GM06990 (cell line): Measurements from ENCODE around the gene VAV2.

Experiments
- DNase-seq: peaks from one replicate; pipeline ENCODE4 v3.0.0-alpha.2; 2011; ENCODE audit not compliant: insufficient read length; ENCODE audit errors: extremely low read depth
- H3K27me3 ChIP-seq: replicated peaks from 2 replicates; pipeline ENCODE4 v1.6.0; 2011; ENCODE audit warnings: low read length; ENCODE audit not compliant: control insufficient read depth, insufficient read depth
- H3K36me3 ChIP-seq: 2 replicates; pipeline ENCODE4 v1.5.1; 2011; ENCODE audit warnings: low read length; ENCODE audit not compliant: control insufficient read depth, insufficient read depth
- H3K4me3 ChIP-seq: replicated peaks from 2 replicates; pipeline ENCODE4 v1.5.1; 2011; ENCODE audit warnings: low read depth, mild to moderate bottlenecking, control low read depth, low read length
- TF ChIP-seq, protein P1 (sequence below): IDR thresholded peaks from 2 replicates; pipeline ENCODE4 v1.5.1; 2011; ENCODE audit warnings: low read length, control low read depth, mild to moderate bottlenecking, inconsistent platforms; ENCODE audit not compliant: insufficient read depth, poor library complexity, severe bottlenecking

The VAV2 gene

DNA sequence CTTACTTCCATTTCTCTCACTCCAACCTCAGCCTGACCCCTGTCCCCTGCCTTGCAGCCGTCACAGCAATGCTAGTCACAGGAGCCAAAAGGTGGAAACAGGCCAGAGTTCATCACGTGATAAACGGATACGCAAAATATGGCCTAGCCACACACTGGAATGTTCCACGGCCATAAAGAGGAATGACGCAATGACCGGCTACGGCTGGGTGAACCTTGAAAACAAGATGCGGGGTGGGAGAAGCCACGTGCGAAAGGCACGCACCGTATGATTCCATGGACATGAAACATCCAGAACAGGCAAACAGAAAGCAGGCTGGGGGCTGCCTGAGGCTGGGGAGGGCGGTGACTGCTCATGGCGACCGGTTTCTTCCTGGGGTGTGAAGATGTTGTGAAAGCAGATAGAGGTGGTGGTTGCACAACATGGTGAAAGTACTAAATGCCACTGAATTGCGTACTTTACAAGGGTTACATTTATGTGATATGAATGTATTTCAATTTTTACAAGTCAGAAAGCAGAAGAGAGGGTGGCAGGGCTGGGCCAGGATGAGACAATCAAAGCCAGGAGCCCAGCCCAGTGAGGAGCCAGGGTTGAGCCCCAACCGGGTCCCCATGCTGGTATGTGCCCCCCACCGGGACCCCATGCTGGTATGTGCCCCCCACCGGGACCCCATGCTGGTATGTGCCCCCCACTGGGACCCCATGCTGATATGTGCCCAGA lies 136.2 kb downstream of the VAV2 start:
- TF ChIP-seq, protein P1, sequence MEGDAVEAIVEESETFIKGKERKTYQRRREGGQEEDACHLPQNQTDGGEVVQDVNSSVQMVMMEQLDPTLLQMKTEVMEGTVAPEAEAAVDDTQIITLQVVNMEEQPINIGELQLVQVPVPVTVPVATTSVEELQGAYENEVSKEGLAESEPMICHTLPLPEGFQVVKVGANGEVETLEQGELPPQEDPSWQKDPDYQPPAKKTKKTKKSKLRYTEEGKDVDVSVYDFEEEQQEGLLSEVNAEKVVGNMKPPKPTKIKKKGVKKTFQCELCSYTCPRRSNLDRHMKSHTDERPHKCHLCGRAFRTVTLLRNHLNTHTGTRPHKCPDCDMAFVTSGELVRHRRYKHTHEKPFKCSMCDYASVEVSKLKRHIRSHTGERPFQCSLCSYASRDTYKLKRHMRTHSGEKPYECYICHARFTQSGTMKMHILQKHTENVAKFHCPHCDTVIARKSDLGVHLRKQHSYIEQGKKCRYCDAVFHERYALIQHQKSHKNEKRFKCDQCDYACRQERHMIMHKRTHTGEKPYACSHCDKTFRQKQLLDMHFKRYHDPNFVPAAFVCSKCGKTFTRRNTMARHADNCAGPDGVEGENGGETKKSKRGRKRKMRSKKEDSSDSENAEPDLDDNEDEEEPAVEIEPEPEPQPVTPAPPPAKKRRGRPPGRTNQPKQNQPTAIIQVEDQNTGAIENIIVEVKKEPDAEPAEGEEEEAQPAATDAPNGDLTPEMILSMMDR, result no peak
- no peaks in the 10 kb centered on the region for H3K27me3 ChIP-seq
- H3K36me3 ChIP-seq, result peaks cover 17% of the 10 kb centered on the region
- H3K4me3 ChIP-seq, result no peak overlapping the region
- DNase-seq, result no peak

DNA sequence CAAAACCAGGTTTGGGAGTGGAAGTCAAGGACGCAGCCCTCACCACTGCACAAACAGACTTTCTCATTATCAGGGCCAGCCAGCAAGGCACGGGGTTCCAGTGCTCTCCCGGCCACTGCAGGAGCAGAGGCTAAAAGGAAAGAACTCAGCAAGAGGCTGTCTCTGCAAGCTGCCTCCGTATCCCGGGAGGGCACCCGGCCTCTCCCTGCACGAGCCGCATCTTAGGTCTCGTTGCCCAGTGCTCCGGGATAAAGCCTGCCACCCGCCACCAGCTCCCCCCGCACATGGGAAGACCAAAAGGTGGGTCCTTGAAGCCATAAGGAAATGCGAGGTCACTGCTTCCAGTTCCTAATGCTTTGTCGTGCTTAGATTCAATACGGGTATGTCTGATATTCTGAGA lies 136.8 kb downstream of the VAV2 start:
- Histone ChIP-seq H3K27me3 (no peaks in the 10 kb centered on the region), H3K36me3 (peaks cover 16% of the 10 kb centered on the region), H3K4me3 (no peak overlapping the region)
- DNase-seq, result no peak
- TF ChIP-seq, protein P1, result no peak

DNA sequence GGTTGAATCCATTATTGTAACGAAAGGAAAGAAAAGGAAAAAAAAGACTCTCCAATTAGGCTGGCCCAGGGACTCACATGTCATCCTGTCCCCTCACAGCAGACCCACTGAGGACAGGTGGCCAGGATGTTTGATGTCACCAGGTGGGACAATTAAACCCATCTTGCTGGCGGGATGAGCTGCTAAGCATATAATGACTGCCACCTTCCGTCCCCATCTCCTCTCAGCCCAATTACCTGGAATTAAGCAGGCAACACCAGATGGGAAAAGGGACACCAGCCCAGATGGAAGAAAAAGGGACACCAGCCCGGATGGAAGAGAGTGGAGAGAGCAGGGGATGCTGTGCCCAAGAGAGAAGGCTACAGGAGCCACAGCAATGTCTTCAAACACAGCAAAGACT lies 137.4 kb downstream of the VAV2 start:
- TF ChIP-seq, protein P1, result no peak
- no peak for DNase-seq
- no peak overlapping the region for H3K4me3 ChIP-seq
- H3K27me3 ChIP-seq, result no peaks in the 10 kb centered on the region
- H3K36me3 ChIP-seq, result peaks cover 15% of the 10 kb centered on the region

DNA sequence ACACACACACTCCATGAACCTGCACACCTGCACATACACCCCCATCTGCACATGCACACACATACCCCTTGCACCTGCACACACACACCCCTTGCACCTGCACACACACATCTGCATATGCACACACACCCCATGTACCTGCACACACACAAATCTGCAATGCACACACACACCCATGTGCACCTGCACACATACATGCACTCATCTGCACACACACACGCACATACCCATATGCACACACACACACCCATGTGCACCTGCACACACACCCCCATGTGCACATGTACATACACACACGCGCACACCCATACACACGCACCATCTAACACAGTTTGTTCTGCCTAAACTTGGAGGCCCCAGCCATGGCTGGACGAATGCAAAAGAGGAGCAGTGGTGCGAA lies 138.1 kb downstream of the VAV2 start:
- Histone ChIP-seq H3K36me3 (peaks cover 13% of the 10 kb centered on the region), H3K27me3 (no peaks in the 10 kb centered on the region), H3K4me3 (no peak overlapping the region)
- TF ChIP-seq, protein P1, result no peak
- no peak for DNase-seq

DNA sequence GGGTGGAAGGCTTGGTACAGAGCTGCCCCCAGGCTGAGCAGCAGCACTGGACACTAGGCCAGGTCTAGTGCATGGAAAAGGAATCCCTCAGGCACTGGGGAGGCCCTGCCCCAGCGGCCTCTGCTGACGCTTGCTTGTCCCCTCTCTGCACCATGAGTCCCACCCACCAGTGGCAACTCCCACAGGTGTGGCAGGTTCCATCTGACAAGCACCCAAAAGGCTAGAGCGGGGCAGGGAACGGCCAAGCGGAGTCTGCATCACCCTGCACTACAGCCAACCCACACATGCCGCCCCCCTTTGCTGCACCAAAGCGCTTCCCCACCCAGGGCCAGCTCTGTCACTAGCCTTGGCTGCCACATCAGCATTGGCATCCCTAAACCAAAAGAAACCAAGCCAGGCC lies 138.8 kb downstream of the VAV2 start:
- Histone ChIP-seq H3K4me3 (no peak overlapping the region), H3K36me3 (peaks cover 15% of the 10 kb centered on the region), H3K27me3 (no peaks in the 10 kb centered on the region)
- no peak for DNase-seq
- TF ChIP-seq, protein P1, result no peak

DNA sequence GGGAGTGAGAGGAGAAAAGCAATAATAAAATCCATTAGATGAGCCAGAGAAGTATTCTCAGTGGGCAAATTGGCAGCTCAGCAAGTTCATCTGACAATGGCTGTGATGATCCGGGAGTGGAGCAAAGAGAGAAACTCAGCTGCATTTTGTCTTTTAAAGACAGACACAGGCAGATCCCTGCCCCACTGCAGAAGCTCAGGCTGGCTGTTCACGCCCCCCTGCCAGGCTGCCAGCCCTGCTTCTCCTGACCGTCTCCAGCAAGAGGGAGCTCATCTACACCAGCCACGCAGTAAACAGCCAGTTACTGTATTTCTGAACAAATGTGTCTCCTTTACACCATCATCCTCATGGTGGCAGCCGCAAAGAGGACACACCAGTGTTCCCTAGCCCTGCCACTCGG lies 139.7 kb downstream of the VAV2 start:
- no peaks in the 10 kb centered on the region for H3K27me3 ChIP-seq
- TF ChIP-seq, protein P1, result no peak
- no peak overlapping the region for H3K4me3 ChIP-seq
- peaks cover 7% of the 10 kb centered on the region for H3K36me3 ChIP-seq
- no peak for DNase-seq
